Heart left ventricle (tissue), 13 donors: ENCODE results near the gene TSPOAP1.

Experiments
- CTCF ChIP-seq, 12 donors: fragments of 200-600 bp; sonication (generic) in 4 of 12; IDR thresholded peaks; one replicate each; pipeline versions ENCODE4 v1.5.0 to v1.8.0; 2018 to 2022; ENCODE audit warnings: antibody characterized with exemption in 12 of 12, mild to moderate bottlenecking in 5 of 12
- POLR2A ChIP-seq, 2 donors: fragments of 450-650 bp; IDR thresholded peaks; one replicate each; pipeline ENCODE4 v1.6.1; 2017; ENCODE audit warnings: antibody characterized with exemption in 2 of 2, mild to moderate bottlenecking in 2 of 2, moderate library complexity in 2 of 2
- donor health status: ischemic (EF 13 %, LVEDD 7.1; RV severe dilation, severe dysfunction).
- donor health status: DM: no; HTN: yes; CAD: no.
- donor health status: DM: no; HTN: no; CAD: no.
- donor health status: ischemic (EF 25% LVEDD 6.9; RV normal size, moderate dysfunction).
- donor health status: ischemic (EF 25% LVEDD 5.7; RV mildly dilated, moderate dysfunction).
- donor health status: ischemic (EF 35%, LVEDD 5.7; RV mildly dilated, moderate dysfunction).
- donor health status: nonischemic (EF 11% LVEDD 7.7; RV severe dilation, severe dysfunction).
- donor health status: DM: yes; HTN: yes; CAD: no.
- donor health status: PGD.
- donor health status: ischemic (EF 29% LVEDD 5.4; RV normal size, mild dysfunction).
- donor health status: nonischemic (EF 23%, LVEDD 6.1; RV moderate dilation, normal function).

GRCh38 chr17:58265271-58265670 lies 63.3 kb downstream of the TSPOAP1 start:
- TF ChIP-seq CTCF (IDR thresholded peaks at IDR 0.05) (no peak), POLR2A (IDR thresholded peaks at IDR 0.05) (no peak)
